HepG2 (cell line): ENCODE results near the gene DTNB. TPM values are rescaled to one million over a fixed set of nuclear protein-coding genes. Genes with fewer than 3 reads are reported as not detected.
A peak's percentile ranks its signal among the peaks of the same experiment; 100 is the strongest.

Source experiments
- ARID5B ChIP-seq: IDR thresholded peaks from 2 replicates; pipeline ENCODE4 v1.4.0; 2020; ENCODE audit warnings: mild to moderate bottlenecking, missing genetic modification reagents
- ASH2L ChIP-seq: fragments of 300-600, 200-600 bp; sonication (generic); IDR thresholded peaks from 2 replicates; pipeline ENCODE4 v1.7.0; 2017; ENCODE audit warnings: low read depth, mild to moderate bottlenecking, moderate library complexity, mixed read lengths, low read length; ENCODE audit not compliant: insufficient read length
- BORCS8-MEF2B ChIP-seq: sonication (generic); formaldehyde crosslinking; IDR thresholded peaks from 2 replicates; pipeline ENCODE4 v1.8.0; 2022; ENCODE audit warnings: mild to moderate bottlenecking, missing genetic modification reagents
- DBP ChIP-seq: sonication (generic); formaldehyde crosslinking; IDR thresholded peaks from 2 replicates; pipeline ENCODE4 v1.4.0; 2020; ENCODE audit warnings: missing genetic modification reagents; ENCODE audit errors: not compliant biosample characterization
- DNMT3B ChIP-seq: conservative IDR thresholded peaks from 2 replicates; pipeline ENCODE4 v1.6.1; 2016; ENCODE audit warnings: missing biosample characterization, control low read depth
- EP300 ChIP-seq, 3 experiments: sonication (generic) in 1 of 3; formaldehyde crosslinking in 1 of 3; IDR thresholded peaks; 2 replicates each; pipeline versions ENCODE4 v1.5.1 to v1.6.1; 2011 to 2020; ENCODE audit warnings: low read depth in 2 of 3, low read length in 2 of 3, borderline replicate concordance in 1 of 3, improper control_type of control experiment in 1 of 3, mild to moderate bottlenecking in 1 of 3, missing genetic modification reagents in 1 of 3, moderate library complexity in 1 of 3
- FOSL2 ChIP-seq: sonication (generic); formaldehyde crosslinking; IDR thresholded peaks from 2 replicates; pipeline ENCODE4 v1.4.0; 2020; ENCODE audit warnings: missing genetic modification reagents
- KDM5A ChIP-seq: fragments of 200-600 bp; sonication (generic); IDR thresholded peaks from 2 replicates; pipeline ENCODE4 v1.7.0; 2018; ENCODE audit warnings: antibody characterized with exemption, mild to moderate bottlenecking, low read length, borderline replicate concordance
- MAFG ChIP-seq: sonication (generic); formaldehyde crosslinking; IDR thresholded peaks from 2 replicates; pipeline ENCODE4 v1.5.1; 2020; ENCODE audit warnings: mild to moderate bottlenecking, missing genetic modification reagents
- SRSF1 ChIP-seq: fragments of 200-400 bp; formaldehyde crosslinking; optimal IDR thresholded peaks from 2 replicates; pipeline ENCODE3; 2017; ENCODE audit warnings: mild to moderate bottlenecking, low read depth, low read length, moderate library complexity
- TCF7L2 ChIP-seq: IDR thresholded peaks from 2 replicates; pipeline ENCODE4 v1.6.1; 2011; ENCODE audit warnings: mild to moderate bottlenecking, low read depth, low read length, moderate library complexity
- TFDP2 ChIP-seq: sonication (generic); formaldehyde crosslinking; IDR thresholded peaks from 2 replicates; pipeline ENCODE4 v1.4.0; 2020; ENCODE audit warnings: missing genetic modification reagents
- YEATS2 ChIP-seq: sonication (generic); formaldehyde crosslinking; IDR thresholded peaks from 2 replicates; pipeline ENCODE4 v1.4.0; 2020; ENCODE audit warnings: missing genetic modification reagents, borderline replicate concordance
- ZFP36 ChIP-seq: fragments of 150-350 bp; IDR thresholded peaks from 2 replicates; pipeline ENCODE4 v1.6.1; 2018; ENCODE audit warnings: borderline replicate concordance, low read length, low read depth; ENCODE audit not compliant: partially characterized antibody
- ZIK1 ChIP-seq: sonication (generic); formaldehyde crosslinking; IDR thresholded peaks from 2 replicates; pipeline ENCODE4 v1.5.0; 2020; ENCODE audit warnings: mild to moderate bottlenecking, low read depth, missing genetic modification reagents, borderline replicate concordance
- ZKSCAN1 ChIP-seq: fragments of 150-350 bp; IDR thresholded peaks from 2 replicates; pipeline ENCODE4 v1.6.1; 2014; ENCODE audit warnings: low read length
- ZNF253 ChIP-seq: sonication (generic); formaldehyde crosslinking; IDR thresholded peaks from 2 replicates; pipeline ENCODE4 v1.8.0; 2022; ENCODE audit warnings: mild to moderate bottlenecking, missing genetic modification reagents, borderline replicate concordance
- ZNF709 ChIP-seq: sonication (generic); formaldehyde crosslinking; IDR thresholded peaks from 2 replicates; pipeline ENCODE4 v1.5.0; 2020; ENCODE audit warnings: mild to moderate bottlenecking, missing genetic modification reagents
- ZNF761 ChIP-seq: sonication (generic); formaldehyde crosslinking; conservative IDR thresholded peaks from 2 replicates; pipeline ENCODE4 v1.4.0; 2020; ENCODE audit warnings: mild to moderate bottlenecking, missing genetic modification reagents
- ZNF775 ChIP-seq: sonication (generic); formaldehyde crosslinking; IDR thresholded peaks from 2 replicates; pipeline ENCODE4 v1.4.0; 2020; ENCODE audit warnings: missing genetic modification reagents, mild to moderate bottlenecking, moderate library complexity, borderline replicate concordance
- ZNF777 ChIP-seq: sonication (generic); formaldehyde crosslinking; IDR thresholded peaks from 2 replicates; pipeline ENCODE4 v1.4.0; 2020; ENCODE audit warnings: missing genetic modification reagents
- ZNF878 ChIP-seq: sonication (generic); formaldehyde crosslinking; IDR thresholded peaks from 2 replicates; pipeline ENCODE4 v1.8.1; 2023; ENCODE audit warnings: mild to moderate bottlenecking, missing genetic modification reagents, moderate library complexity
- ZSCAN31 ChIP-seq: sonication (generic); formaldehyde crosslinking; IDR thresholded peaks from 2 replicates; pipeline ENCODE4 v1.5.0; 2020; ENCODE audit warnings: low read depth, mild to moderate bottlenecking, missing genetic modification reagents
- polyA plus RNA-seq, 8 experiments: library from polyadenylated mRNA; depleted of rRNA in 3 of 8; stranded (reverse) in 7 of 8; unstranded in 1 of 8; fragments of >200 nt; fragmentation: Illumina TruSeq in 4 of 8; extraction: Trizol in 4 of 8; gene quantifications; 2 replicates each; pipeline versions ENCODE4 v1.2.1 to v1.2.3, GENCODE V29; 2011 to 2016; ENCODE audit warnings: low read depth in 4 of 8, missing spikeins in 1 of 8, mixed read lengths in 1 of 8; ENCODE audit not compliant: insufficient read depth in 1 of 8
- total RNA-seq, 5 experiments: library from RNA; depleted of rRNA; stranded (reverse); fragments of >200 nt; fragmentation: Illumina TruSeq; extraction: Trizol; gene quantifications; 2 replicates each; pipeline ENCODE4 v1.2.3, GENCODE V29; 2016; ENCODE audit warnings: low read depth in 1 of 5

DTNB gene
- total and polyA plus RNA-seq, 2 of the 13 experiments (the other 11 are each of a cell fraction or from before 2014, with no cell fraction given) = 14.4 to 23.9 TPM

GRCh38 chr2:25672494-25673299 lies 680 bp downstream of the DTNB start (continued):
- TF ChIP-seq MAFG (no peak), ZFP36 (no peak), DNMT3B (CRISPR knock-in tag) (0 out of 2 replicates have a peak, but pooled peaks have one; percentile 38), ZNF253 (CRISPR knock-in tag) (peak; percentile 13; the same call in 1 of the 2 replicates), ZNF775 (no peak), ZSCAN31 (0 out of 2 replicates have a peak, but pooled peaks have one; percentile 32), DBP (CRISPR knock-in tag) (peak; percentile 20), ZNF709 (CRISPR knock-in tag) (peak; percentile 21; the same call in 1 of the 2 replicates), ARID5B (CRISPR knock-in tag) (0 out of 2 replicates have a peak, but pooled peaks have one; percentile 8), TFDP2 (CRISPR knock-in tag) (peak; percentile 29; the same call in 1 of the 2 replicates), FOSL2 (CRISPR knock-in tag) (0 out of 2 replicates have a peak, but pooled peaks have one; percentile 4), ZIK1 (CRISPR knock-in tag) (no peak; the same call in 1 of the 2 replicates), ASH2L (peak; percentile 71), ZKSCAN1 (no peak), KDM5A (peak; percentile 57; the same call in 1 of the 2 replicates), ZNF777 (CRISPR knock-in tag) (0 out of 2 replicates have a peak, but pooled peaks have one; percentile 17), YEATS2 (peak; percentile 34; the same call in 1 of the 2 replicates), TCF7L2 (no peak), SRSF1 (no peak), ZNF878 (CRISPR knock-in tag) (no peak), EP300 (IDR thresholded peaks at IDR 0.05; ENCODE audit: low read depth in 2 of 2, low read length in 2 of 2) (peak in 1 of 2 experiments; percentile 100; a peak in 1 of 4 replicates), EP300 (CRISPR knock-in tag; IDR thresholded peaks at IDR 0.05; ENCODE audit: borderline replicate concordance) (no peak), BORCS8-MEF2B (CRISPR knock-in tag) (no peak; the same call in 1 of the 2 replicates), ZNF761 (CRISPR knock-in tag) (peak; percentile 8; the same call in 1 of the 2 replicates)
